ENCODE results near the gene FKBP15.

DNA sequence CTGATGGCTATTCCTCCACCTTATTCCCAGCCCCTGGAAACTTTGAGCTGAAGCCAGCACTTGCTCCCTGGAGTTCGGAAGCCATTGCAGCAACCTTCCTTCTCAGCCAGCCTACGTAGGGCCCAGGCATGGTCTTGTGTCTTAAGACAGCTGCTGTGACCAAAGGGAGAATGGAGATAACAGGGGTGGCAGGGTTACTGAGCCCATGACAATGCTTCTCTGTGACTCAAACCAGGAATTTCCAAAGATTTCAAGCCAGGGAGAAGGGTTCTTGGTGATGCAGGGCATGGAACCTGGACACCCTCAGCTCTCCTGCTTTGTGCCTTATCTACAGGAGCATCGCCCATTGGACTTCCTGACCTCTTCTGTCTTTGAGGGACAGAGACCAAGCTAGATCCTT lies 58.1 kb downstream of the FKBP15 start:
- TF ChIP-seq, protein P1, sequence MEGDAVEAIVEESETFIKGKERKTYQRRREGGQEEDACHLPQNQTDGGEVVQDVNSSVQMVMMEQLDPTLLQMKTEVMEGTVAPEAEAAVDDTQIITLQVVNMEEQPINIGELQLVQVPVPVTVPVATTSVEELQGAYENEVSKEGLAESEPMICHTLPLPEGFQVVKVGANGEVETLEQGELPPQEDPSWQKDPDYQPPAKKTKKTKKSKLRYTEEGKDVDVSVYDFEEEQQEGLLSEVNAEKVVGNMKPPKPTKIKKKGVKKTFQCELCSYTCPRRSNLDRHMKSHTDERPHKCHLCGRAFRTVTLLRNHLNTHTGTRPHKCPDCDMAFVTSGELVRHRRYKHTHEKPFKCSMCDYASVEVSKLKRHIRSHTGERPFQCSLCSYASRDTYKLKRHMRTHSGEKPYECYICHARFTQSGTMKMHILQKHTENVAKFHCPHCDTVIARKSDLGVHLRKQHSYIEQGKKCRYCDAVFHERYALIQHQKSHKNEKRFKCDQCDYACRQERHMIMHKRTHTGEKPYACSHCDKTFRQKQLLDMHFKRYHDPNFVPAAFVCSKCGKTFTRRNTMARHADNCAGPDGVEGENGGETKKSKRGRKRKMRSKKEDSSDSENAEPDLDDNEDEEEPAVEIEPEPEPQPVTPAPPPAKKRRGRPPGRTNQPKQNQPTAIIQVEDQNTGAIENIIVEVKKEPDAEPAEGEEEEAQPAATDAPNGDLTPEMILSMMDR (IDR thresholded peaks at IDR 0.05; ENCODE audit: poor library complexity, severe bottlenecking) = no peak
- TF ChIP-seq POLR2AphosphoS5 (IDR thresholded peaks at IDR 0.05) = no peak
